HFFc6 (cell line): ENCODE measurements around the gene LPCAT3. TPM values are rescaled to one million over a fixed set of nuclear protein-coding genes. Genes with fewer than 3 reads are reported as not detected.

Experiments
- microRNA-seq: library from miRNA; unstranded; fragments of <30 nt; microRNA quantifications from one replicate; pipeline ENCODE4, GENCODE V29; 2019
- total RNA-seq, 6 experiments: library from RNA; stranded (reverse); fragmentation: NEBNext Ultra II Directional; extraction: Animal tissue kit (Norgen Biotek cat#: 25700); gene quantifications; 2 replicates in 1 of 6; 3 replicates in 5 of 6; pipeline ENCODE4 v1.2.3, GENCODE V29; 2021

LPCAT3 gene
- total RNA-seq, 6 experiments from 2014 or later = 17.4 to 28.4 (median 21.6) TPM

Small RNA genes within 50 kb of the gene (microRNA-seq; reads per million reads assigned to microRNA genes)
- gene MIR141 = not detected
- gene MIR200C = 15.4 reads per million, percentile 20 among the genes with 10 or more reads in this experiment

Other genes starting within 250 kb of the LPCAT3 start
- gene LAG3, start 246.0 kb downstream of the LPCAT3 start, total RNA-seq = under 1 TPM; 0.15 to 0.64 (median 0.50) TPM
- under 1 TPM in 3 of 6 experiments, not detected in 3; 0.11 to 0.25 (median 0.11) TPM for gene CD4, start 228.9 kb downstream of the LPCAT3 start, total RNA-seq
- 1 to 10 TPM in 5 of 6 experiments, under 1 TPM in 1; 0.78 to 3.1 (median 2.6) TPM for gene GPR162, start 196.7 kb downstream of the LPCAT3 start, total RNA-seq
- gene P3H3, start 190.1 kb downstream of the LPCAT3 start, total RNA-seq = 100 to 1,000 TPM in 4 of 6 experiments, 10 to 100 TPM in 2; 94.0 to 109 (median 103) TPM
- gene GNB3, start 177.6 kb downstream of the LPCAT3 start, total RNA-seq = 1 to 10 TPM; 4.3 to 7.2 (median 6.3) TPM
- 10 to 100 TPM; 24.0 to 62.5 (median 56.3) TPM for gene CDCA3, start 167.2 kb downstream of the LPCAT3 start, total RNA-seq
- 100 to 1,000 TPM; 149 to 211 (median 182) TPM for gene USP5, start 166.3 kb downstream of the LPCAT3 start, total RNA-seq
- 100 to 1,000 TPM; 853 to 931 (median 870) TPM for gene TPI1, start 150.9 kb downstream of the LPCAT3 start, total RNA-seq
- 10 to 100 TPM; 12.1 to 13.9 (median 13.0) TPM for gene SPSB2, start 145.2 kb downstream of the LPCAT3 start, total RNA-seq
- gene LRRC23, start 113.7 kb downstream of the LPCAT3 start, total RNA-seq = 1 to 10 TPM; 5.5 to 7.9 (median 6.6) TPM
- 10 to 100 TPM; 18.9 to 26.9 (median 24.7) TPM for gene ENO2, start 103.9 kb downstream of the LPCAT3 start, total RNA-seq
- 100 to 1,000 TPM in 4 of 6 experiments, 10 to 100 TPM in 2; 96.8 to 120 (median 107) TPM for gene ATN1, start 90.5 kb downstream of the LPCAT3 start, total RNA-seq
- gene RNU7-1, start 74.7 kb downstream of the LPCAT3 start, total RNA-seq = not detected
- gene C12orf57, start 74.5 kb downstream of the LPCAT3 start, total RNA-seq = 100 to 1,000 TPM; 115 to 131 (median 123) TPM
- gene PTPN6, start 67.1 kb downstream of the LPCAT3 start, total RNA-seq = not detected
- 100 to 1,000 TPM; 160 to 198 (median 182) TPM for gene PHB2, start 47.8 kb downstream of the LPCAT3 start, total RNA-seq
- 10 to 100 TPM; 64.9 to 83.7 (median 75.6) TPM for gene EMG1, start 47.6 kb downstream of the LPCAT3 start, total RNA-seq
- gene C1S, start 42.2 kb upstream of the LPCAT3 start, total RNA-seq = 10 to 100 TPM; 21.9 to 30.8 (median 30.2) TPM
- 10 to 100 TPM in 5 of 6 experiments, 1 to 10 TPM in 1; 9.3 to 43.4 (median 36.0) TPM for gene C1R, start 74.0 kb upstream of the LPCAT3 start, total RNA-seq
- 10 to 100 TPM in 5 of 6 experiments, 1 to 10 TPM in 1; 8.5 to 20.0 (median 15.8) TPM for gene C1RL, start 90.7 kb upstream of the LPCAT3 start, total RNA-seq
- not detected for gene RBP5, start 110.4 kb upstream of the LPCAT3 start, total RNA-seq
- gene CLSTN3, start 111.9 kb upstream of the LPCAT3 start, total RNA-seq = 10 to 100 TPM; 10.4 to 15.5 (median 13.7) TPM
- 10 to 100 TPM; 19.8 to 24.4 (median 22.2) TPM for gene PEX5, start 171.2 kb upstream of the LPCAT3 start, total RNA-seq